Activated naive CD8-positive, alpha-beta T cell (primary cell): ENCODE data around the gene PCSK7.

Source experiments
- H3K27ac Mint-ChIP-seq: one replicate; pipeline ENCODE4 v1.8.0; 2021; ENCODE audit warnings: mixed read lengths
- H3K27me3 Mint-ChIP-seq: one replicate; pipeline ENCODE4 v1.8.0; 2021; ENCODE audit warnings: mixed read lengths
- H3K36me3 Mint-ChIP-seq: one replicate; pipeline ENCODE4 v1.8.0; 2021; ENCODE audit warnings: mixed read lengths
- H3K4me1 Mint-ChIP-seq: one replicate; pipeline ENCODE4 v1.8.0; 2021; ENCODE audit warnings: low read depth, mixed read lengths
- H3K4me3 Mint-ChIP-seq: one replicate; pipeline ENCODE4 v1.8.0; 2021; ENCODE audit warnings: mild to moderate bottlenecking, mixed read lengths
- H3K9me3 Mint-ChIP-seq: one replicate; pipeline ENCODE4 v1.8.0; 2021; ENCODE audit warnings: low read depth, mixed read lengths

PCSK7 gene

DNA sequence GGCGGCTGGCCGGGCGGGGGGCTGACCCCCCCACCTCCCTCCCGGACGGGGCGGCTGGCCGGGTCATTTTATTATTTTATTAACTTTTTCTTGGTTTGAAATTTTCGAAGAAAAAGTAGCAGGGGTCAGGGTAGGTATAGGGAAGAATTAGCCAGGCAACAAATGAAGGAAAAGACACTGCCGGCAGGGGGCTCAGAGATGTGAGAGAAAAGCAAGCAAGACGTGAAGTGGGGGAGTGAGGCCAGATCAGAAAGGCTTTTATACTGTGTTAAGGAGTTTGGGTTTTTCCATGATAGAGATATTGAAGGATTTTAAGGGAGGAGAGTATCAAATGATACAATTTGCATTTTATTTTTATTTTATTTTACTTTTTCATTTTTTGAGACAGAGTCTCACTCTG is 19.6 kb upstream of the PCSK7 start:
- Mint-ChIP-seq H3K9me3 (no peaks in the 10 kb centered on the region), H3K27ac (no peak overlapping the region), H3K4me3 (no peak overlapping the region), H3K4me1 (no peaks in the 10 kb centered on the region), H3K27me3 (no peaks in the 10 kb centered on the region), H3K36me3 (peaks cover 13% of the 10 kb centered on the region)

DNA sequence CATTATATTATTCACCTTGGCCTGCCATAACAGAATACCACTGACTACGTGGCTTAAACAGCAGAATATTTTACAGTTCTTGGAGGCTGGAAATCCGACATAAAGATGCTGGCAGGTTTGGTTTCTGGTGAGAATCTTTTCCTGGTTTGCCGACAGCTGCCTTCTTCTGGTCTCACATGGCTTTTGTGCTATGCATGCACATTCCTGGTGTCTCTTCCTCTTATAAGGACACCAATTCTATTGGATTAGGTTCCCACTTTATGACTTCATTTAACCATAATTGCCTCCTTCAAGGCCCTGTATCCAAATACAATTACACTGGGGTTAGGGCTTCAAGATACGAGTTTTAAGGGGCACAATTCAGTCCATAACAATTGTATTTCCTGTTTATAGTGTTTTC is 17.7 kb upstream of the PCSK7 start:
- Mint-ChIP-seq H3K4me1 (no peaks in the 10 kb centered on the region), H3K36me3 (peaks cover 12% of the 10 kb centered on the region), H3K27ac (no peak overlapping the region), H3K27me3 (no peaks in the 10 kb centered on the region), H3K9me3 (no peaks in the 10 kb centered on the region), H3K4me3 (no peak overlapping the region)

DNA sequence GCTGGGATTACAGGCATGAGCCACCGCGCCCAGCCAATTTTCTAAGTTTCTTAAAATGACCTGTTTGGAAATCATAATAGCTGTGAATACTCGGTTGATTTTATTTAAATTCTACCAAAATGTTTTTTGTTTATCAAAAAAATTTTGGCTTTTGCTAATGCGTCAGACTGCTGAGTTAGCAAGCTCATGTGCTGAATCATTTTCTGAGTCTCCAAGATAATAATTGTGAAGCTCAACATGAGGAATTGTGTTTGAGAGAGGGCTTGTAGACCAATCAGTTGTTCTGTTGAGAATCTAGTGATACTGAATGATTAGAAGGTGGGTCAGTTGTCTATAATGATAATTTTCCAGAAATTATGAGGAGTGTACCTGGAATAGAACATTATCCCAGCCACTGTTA is 16.5 kb upstream of the PCSK7 start:
- no peaks in the 10 kb centered on the region for H3K4me1 Mint-ChIP-seq
- no peaks in the 10 kb centered on the region for H3K9me3 Mint-ChIP-seq
- no peak overlapping the region for H3K27ac Mint-ChIP-seq
- no peaks in the 10 kb centered on the region for H3K27me3 Mint-ChIP-seq
- no peak overlapping the region for H3K4me3 Mint-ChIP-seq
- H3K36me3 Mint-ChIP-seq = peaks cover 12% of the 10 kb centered on the region

DNA sequence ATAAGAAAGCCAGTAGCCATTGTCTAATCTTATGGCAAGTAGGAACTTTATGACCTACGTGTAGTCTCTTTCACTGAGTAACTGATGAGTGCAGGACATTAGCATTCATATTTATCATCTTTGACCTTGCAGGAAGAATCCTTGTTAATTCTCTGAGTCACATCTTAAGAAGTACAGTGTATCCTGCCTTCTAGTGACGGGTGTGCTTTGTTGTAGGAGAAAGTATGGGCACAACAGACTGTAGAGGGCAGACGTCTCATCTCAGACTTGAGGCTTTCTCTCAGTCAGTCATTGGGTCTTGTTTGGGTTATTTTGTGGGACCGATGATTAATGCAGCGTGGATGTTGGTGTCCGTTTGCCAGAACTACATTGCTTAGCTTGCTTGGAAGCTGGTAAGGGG is 7.4 kb upstream of the PCSK7 start:
- H3K27ac Mint-ChIP-seq = no peak overlapping the region
- peaks cover 1% of the 10 kb centered on the region for H3K4me1 Mint-ChIP-seq
- H3K9me3 Mint-ChIP-seq = no peaks in the 10 kb centered on the region
- H3K4me3 Mint-ChIP-seq = no peak overlapping the region
- no peaks in the 10 kb centered on the region for H3K27me3 Mint-ChIP-seq
- H3K36me3 Mint-ChIP-seq = peaks cover 10% of the 10 kb centered on the region

DNA sequence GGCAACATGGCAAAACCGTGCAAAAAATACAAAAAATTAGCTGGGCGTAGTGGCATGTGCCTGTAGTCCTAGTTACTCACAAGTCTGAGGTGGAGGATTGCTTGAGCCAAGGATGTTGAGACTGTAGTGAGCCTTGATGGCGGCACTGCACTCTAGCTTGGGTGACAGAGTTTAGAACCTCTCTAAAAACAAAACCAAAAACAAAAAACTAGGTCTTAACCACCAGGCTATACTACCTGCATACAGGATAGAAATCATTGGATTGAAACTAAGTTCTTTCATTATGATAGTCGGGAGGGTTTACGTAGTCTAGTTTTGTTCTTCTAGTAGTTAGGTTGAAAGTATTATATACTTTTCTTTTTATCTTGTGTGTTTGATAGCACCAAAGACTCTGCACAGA is 6.3 kb upstream of the PCSK7 start:
- no peaks in the 10 kb centered on the region for H3K9me3 Mint-ChIP-seq
- H3K4me1 Mint-ChIP-seq = peaks cover 12% of the 10 kb centered on the region
- no peak overlapping the region for H3K27ac Mint-ChIP-seq
- H3K4me3 Mint-ChIP-seq = no peak overlapping the region
- H3K27me3 Mint-ChIP-seq = no peaks in the 10 kb centered on the region
- H3K36me3 Mint-ChIP-seq = peaks cover 8% of the 10 kb centered on the region

DNA sequence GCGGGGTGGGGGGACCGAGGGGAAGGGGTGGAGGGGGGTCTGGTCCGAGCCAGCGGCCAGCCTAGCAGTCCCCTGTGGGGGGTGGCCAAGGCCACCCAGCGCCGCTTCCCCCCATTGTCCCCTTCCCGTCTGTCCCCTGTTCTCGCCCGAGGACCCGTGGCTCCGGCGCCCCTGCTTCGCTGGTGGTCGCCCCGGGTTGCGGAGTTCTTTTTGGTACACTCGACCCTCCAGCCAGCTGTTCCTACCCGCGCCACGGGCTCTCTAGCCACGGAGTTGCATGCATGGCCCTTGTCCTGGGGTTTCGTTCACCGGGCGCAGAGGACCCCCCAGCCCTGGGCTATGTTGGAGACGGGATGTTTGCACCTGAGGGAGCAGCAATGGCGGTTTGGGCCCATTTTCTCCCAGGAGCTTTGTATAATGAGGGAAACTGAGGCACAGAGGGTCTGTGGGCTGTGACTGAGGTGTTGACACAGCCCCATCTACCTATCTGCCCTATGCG is 1.1 kb upstream of the PCSK7 start:
- H3K4me3 Mint-ChIP-seq = peak overlapping the region; percentile 89
- no peaks in the 10 kb centered on the region for H3K9me3 Mint-ChIP-seq
- peaks cover 5% of the 10 kb centered on the region for H3K36me3 Mint-ChIP-seq
- no peaks in the 10 kb centered on the region for H3K27me3 Mint-ChIP-seq
- H3K4me1 Mint-ChIP-seq = peaks cover 32% of the 10 kb centered on the region
- peak overlapping the region; percentile 89 for H3K27ac Mint-ChIP-seq

DNA sequence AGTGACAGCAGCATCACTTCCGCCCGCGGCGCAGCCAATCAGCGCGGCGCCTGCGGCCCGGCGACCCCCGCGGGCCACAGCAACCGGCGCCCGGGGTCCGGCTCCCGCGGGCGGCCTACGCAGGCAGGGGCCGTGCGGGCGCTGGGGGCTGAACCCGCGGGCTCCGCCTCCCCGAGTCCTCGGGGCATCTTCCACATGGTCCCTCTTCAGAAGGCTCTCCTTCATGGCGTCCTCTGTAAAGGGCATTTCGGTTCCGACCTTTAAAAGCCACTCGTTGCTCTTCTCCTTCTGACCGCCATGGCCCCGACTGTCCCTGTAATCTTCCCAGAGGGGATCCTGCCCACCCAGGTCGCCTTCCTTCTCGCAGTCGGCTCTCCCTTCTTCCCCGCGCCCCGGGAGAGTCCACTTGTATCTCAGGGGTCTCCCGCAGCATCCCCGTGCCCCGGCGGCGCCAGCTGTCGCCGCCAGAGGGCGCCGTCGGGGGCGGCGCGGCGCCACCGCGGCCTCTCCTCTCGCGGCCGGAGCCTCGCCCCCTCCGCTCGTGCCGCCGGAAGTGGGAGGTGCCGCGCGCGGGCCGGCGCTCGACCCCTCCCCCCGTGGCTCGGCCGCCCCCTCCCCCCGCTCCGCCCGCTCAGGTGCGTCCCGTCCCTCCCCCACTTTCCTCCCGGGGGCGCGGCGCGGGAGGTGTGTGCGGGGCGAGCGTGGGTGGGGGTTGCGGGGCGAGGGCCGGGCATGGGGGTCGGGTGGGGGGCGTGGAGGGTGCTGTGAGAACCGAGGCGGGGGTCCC is 412 bp upstream of the PCSK7 start, which contains the start of gene RNF214:
RNF214 (plus strand) TSS at position 580 of the 787 bp plus-strand sequence. CDS start 1,602 bp downstream, outside the sequence.
- Mint-ChIP-seq H3K4me1 (peaks cover 32% of the 10 kb centered on the region), H3K27ac (peak within 1 kb of the TSS; percentile 99), H3K27me3 (no peaks in the 10 kb centered on the region), H3K4me3 (peak within 1 kb of the TSS; percentile 98), H3K9me3 (no peaks in the 10 kb centered on the region), H3K36me3 (peaks cover 5% of the 10 kb centered on the region)

DNA sequence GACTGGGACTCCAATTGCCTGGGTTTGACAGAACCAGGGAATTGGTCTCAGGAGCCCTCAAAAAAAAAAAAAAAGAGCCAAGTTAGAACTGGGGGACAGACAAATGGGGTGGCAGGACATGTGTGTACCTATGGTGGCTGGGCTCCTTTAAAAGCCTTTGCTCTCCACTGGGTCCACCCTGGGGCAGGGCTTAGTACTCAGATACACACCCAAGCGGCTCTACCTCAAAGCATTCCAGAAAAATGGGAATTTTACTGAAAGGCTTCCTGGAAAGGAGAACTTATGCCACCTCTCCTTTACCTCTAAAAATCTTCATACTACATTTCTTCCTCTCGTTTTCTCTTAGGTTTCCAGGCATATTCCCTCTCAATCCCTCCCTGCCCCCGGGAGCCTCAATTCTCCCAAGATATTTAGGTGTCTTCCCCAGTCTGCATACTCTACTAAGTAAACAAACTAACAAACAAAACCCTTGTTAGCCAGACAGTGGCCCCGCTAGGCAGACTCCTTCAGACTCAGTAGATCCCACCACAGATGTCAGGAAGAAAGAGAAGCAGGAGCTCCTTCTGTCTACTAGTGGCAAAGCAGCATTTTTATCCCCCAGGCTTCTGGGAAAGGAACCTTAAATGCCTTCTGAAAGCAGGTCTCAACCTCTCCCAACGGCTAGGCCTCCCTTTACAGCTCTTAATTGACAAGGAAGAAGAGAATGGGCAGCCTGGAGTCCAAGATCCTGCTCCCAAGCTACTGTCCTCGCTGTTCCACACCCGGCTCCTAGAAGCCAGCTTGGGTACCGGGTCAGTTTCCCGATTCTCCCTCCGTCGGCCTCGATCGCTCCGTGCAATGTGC is 653 bp downstream of the PCSK7 start:
- peaks cover 42% of the 10 kb centered on the region for H3K4me1 Mint-ChIP-seq
- no peaks in the 10 kb centered on the region for H3K27me3 Mint-ChIP-seq
- peak overlapping the region; percentile 99 for H3K27ac Mint-ChIP-seq
- peak overlapping the region; percentile 97 for H3K4me3 Mint-ChIP-seq
- H3K36me3 Mint-ChIP-seq = peaks cover 5% of the 10 kb centered on the region
- no peaks in the 10 kb centered on the region for H3K9me3 Mint-ChIP-seq

DNA sequence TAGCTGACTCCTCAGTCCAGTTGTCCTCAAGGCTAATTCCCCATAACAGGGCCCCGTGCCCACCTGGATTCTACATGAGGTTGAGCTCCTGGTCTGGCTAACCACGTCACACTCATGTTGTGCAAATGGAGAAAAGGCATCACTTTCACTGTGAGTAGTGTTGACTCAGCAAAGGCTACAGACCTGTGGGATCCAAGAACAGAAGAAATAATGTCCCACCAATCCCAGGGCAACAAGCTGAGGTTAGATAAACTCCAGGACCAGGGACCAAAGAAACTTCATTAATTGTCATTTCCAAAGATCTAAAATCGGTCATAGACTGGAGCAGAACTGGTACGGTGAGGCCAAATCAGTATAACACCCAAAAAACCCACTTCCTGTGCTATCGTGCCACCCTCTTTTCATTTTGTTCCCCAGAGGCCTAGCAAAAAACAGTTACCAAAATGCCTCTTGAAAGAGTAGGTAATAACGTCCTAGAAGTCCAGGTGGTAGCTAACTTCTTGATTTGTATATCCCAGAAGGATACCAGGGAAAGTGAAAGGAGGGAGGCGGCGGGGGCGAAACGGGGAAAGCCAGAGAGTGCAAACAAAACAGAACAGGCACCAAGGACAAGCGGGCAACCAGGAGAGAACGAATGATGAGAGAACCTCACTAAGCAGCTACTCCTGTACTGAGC is 1.4 kb downstream of the PCSK7 start:
- peak overlapping the region; percentile 99 for H3K27ac Mint-ChIP-seq
- H3K9me3 Mint-ChIP-seq = no peaks in the 10 kb centered on the region
- no peaks in the 10 kb centered on the region for H3K27me3 Mint-ChIP-seq
- peak overlapping the region; percentile 97 for H3K4me3 Mint-ChIP-seq
- peaks cover 42% of the 10 kb centered on the region for H3K4me1 Mint-ChIP-seq
- peaks cover 5% of the 10 kb centered on the region for H3K36me3 Mint-ChIP-seq

DNA sequence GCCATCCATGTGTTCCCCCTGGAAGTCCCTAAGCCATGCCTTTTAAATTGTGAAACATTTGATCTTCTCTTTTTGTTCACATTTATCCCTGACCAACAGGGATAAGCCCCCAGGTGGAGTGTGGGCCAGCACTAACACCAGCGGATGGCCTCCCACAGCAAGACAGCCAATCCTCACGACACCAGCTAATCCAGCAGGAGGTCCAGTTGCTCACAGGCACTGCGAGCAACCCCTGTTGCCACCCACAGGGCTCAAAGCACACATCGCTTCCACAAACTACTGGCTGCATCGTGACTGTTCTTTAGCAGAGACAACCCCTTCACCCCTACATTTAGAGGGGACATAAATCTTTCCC is 2.0 kb downstream of the PCSK7 start:
- peaks cover 42% of the 10 kb centered on the region for H3K4me1 Mint-ChIP-seq
- H3K36me3 Mint-ChIP-seq = peaks cover 5% of the 10 kb centered on the region

DNA sequence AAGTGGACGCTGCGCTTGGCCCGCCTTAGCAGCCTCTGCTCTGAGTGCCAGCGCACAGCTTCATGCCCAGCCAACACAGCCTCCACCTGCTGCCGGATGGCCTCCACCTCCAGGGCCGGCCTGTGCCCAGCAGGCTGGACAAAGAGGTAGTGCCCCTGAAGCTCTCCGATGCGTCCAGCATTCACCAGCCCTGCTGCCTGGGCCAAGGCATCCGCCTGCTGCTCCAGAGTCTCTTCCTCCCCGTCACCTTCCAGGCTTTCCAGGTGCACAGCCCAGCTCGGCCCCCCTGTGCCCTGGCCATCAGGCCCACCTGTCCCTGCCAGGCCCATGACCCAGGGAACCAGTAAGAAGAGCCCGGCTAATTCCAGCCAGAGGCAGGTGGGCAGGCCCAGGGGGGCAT is 2.5 kb downstream of the PCSK7 start:
- Mint-ChIP-seq H3K27me3 (no peaks in the 10 kb centered on the region), H3K4me1 (peaks cover 42% of the 10 kb centered on the region), H3K4me3 (peak overlapping the region; percentile 97), H3K27ac (peak overlapping the region; percentile 99), H3K9me3 (no peaks in the 10 kb centered on the region), H3K36me3 (peaks cover 5% of the 10 kb centered on the region)

More for the DNA sequence above, 2.0 kb downstream of the PCSK7 start:
- peak overlapping the region; percentile 99 for H3K27ac Mint-ChIP-seq
- no peaks in the 10 kb centered on the region for H3K27me3 Mint-ChIP-seq
- no peaks in the 10 kb centered on the region for H3K9me3 Mint-ChIP-seq
- peak overlapping the region; percentile 97 for H3K4me3 Mint-ChIP-seq

DNA sequence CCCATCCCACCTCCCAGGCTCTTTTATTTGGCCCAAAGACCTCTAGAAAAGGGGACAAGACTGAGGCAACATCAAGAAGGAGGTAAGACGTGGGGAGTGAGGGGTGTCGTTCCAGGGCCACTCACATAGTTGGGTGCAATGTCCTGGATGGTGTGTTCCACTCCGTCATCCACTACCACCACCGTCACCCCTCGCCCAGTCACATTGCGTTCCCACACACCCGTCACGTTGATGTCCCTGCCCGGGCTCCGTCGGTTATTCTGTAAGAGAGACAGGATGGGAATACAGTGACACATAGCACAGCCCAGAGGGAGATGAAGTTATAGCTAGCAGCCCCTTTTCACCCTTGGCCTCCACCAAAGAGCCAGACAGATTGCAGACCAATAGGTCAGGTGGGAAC is 3.8 kb downstream of the PCSK7 start:
- peaks cover 5% of the 10 kb centered on the region for H3K36me3 Mint-ChIP-seq
- H3K4me1 Mint-ChIP-seq = peaks cover 29% of the 10 kb centered on the region
- peak overlapping the region; percentile 57 for H3K4me3 Mint-ChIP-seq
- H3K27me3 Mint-ChIP-seq = no peaks in the 10 kb centered on the region
- no peaks in the 10 kb centered on the region for H3K9me3 Mint-ChIP-seq
- peak overlapping the region; percentile 99 for H3K27ac Mint-ChIP-seq

DNA sequence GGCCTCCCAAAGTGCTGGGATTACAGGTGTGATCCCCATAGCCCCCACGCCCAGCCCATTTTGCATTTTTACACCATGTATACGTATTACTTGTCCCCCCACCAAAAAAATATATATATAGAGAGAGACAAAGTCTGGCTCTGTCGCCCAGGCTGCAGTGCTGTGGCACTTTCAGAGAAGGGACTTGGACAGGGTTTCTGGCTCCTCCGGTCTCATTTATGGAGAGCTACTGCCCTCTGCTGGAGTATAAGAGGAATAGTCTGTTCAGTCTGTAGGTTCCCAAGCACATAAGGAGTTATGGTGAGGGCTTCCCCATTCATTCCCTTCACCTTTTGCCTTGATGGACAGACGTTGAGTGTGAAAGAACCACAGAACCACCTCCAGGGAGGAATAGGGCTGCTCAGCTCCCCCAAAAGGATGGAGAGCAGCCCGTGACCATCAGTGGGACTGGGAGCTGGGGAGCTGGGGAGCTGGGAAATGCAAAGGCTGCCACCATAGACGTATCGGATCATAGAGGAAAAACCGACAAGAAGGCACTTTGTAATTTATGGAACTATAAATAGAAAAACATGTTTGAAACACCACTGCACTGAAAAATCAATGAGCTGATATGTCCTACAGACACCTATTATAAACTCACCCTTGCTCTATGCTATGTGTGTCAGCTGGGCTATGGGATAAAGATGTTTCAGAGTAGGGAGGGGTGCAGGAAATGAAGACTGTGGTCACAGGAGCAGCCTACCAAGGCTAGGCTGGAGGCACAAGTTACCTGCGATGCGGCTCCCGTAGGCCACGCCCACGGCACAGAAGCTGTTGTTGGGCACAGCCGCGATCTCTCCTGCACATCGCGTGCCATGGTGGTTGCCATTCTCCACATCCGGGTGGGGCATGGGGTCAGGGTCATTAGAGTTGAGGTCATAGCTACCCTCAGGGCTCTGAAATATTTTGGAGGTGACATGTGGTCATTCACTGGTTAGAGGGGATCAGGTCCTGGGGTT is 5.2 kb downstream of the PCSK7 start:
- H3K36me3 Mint-ChIP-seq = peaks cover 8% of the 10 kb centered on the region
- no peaks in the 10 kb centered on the region for H3K9me3 Mint-ChIP-seq
- peak overlapping the region; percentile 41 for H3K4me3 Mint-ChIP-seq
- peak overlapping the region; percentile 76 for H3K27ac Mint-ChIP-seq
- no peaks in the 10 kb centered on the region for H3K27me3 Mint-ChIP-seq
- H3K4me1 Mint-ChIP-seq = peaks cover 29% of the 10 kb centered on the region
